Subcutaneous abdominal adipose tissue (tissue), 5 donors: Measurements from ENCODE around the gene UHMK1.
A peak's percentile ranks its signal among the peaks of the same experiment; 100 is the strongest.

Source experiments
- H3K27ac ChIP-seq: one replicate; pipeline ENCODE4 v1.7.0; 2013; ENCODE audit warnings: low read depth, mild to moderate bottlenecking, inconsistent platforms, low read length, moderate library complexity
- H3K27me3 ChIP-seq, 5 donors: one replicate each; pipeline ENCODE4 v1.7.0; 2013; ENCODE audit warnings: low read length in 5 of 5, inconsistent platforms in 1 of 5; ENCODE audit not compliant: control insufficient read depth in 5 of 5, insufficient read depth in 4 of 5
- H3K36me3 ChIP-seq, 5 donors: one replicate each; pipeline ENCODE4 v1.7.0; 2013; ENCODE audit warnings: low read length in 5 of 5; ENCODE audit not compliant: control insufficient read depth in 5 of 5, insufficient read depth in 5 of 5
- H3K4me1 ChIP-seq, 5 donors: one replicate each; pipeline ENCODE4 v1.7.0; 2013; ENCODE audit warnings: low read length in 5 of 5, mild to moderate bottlenecking in 3 of 5, moderate library complexity in 1 of 5; ENCODE audit not compliant: control insufficient read depth in 5 of 5, insufficient read depth in 5 of 5
- H3K4me3 ChIP-seq, 5 donors: one replicate each; pipeline ENCODE4 v1.7.0; 2013; ENCODE audit warnings: low read length in 5 of 5, low read depth in 1 of 5
- H3K9ac ChIP-seq, 5 donors: one replicate each; pipeline ENCODE4 v1.7.0; 2013; ENCODE audit warnings: low read length in 5 of 5, mild to moderate bottlenecking in 4 of 5, moderate library complexity in 3 of 5
- H3K9me3 ChIP-seq, 5 donors: one replicate each; pipeline ENCODE4 v1.7.0; 2013; ENCODE audit warnings: low read length in 5 of 5; ENCODE audit not compliant: control insufficient read depth in 5 of 5
- donor health status: healthy.
- donor health status: healthy.
- donor health status: healthy.
- donor health status: healthy.
- donor health status: healthy.

The UHMK1 gene

DNA sequence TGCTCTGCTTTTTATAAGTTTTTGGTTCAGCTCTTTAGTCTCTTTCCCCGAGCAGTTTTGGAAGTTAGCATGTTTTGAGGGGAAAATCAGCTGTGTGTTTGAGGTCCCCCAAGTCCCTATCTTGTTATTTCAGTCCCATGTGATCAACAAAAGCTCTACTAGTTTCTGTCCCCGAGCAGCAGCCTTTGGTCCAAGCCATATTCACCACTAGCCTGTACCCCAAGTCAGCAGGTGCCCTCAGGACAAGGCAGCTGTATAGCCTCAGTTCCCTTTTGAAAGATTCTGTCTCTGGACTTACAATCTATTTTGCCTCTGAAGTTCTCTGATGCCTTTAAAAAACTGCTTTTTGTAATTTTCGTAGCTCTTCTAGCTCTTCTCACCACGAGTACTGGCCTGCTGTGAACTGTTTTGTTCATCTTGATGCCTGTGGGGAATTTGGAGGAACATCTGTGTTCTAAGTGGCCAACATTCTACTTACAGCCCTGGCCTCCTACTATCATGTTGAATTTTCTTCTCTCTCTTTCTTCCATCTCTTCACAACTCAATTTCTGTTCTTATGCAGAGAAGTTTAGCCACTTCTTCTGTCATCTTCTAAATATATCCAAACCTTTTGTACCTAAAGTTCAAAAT, 80.6 kb downstream of the UHMK1 start:
- Histone ChIP-seq H3K36me3 (peaks cover 23 to 39% (median 34%) of the 10 kb centered on the region in 5 donors), H3K27ac (peak overlapping the region; percentile 24)

DNA sequence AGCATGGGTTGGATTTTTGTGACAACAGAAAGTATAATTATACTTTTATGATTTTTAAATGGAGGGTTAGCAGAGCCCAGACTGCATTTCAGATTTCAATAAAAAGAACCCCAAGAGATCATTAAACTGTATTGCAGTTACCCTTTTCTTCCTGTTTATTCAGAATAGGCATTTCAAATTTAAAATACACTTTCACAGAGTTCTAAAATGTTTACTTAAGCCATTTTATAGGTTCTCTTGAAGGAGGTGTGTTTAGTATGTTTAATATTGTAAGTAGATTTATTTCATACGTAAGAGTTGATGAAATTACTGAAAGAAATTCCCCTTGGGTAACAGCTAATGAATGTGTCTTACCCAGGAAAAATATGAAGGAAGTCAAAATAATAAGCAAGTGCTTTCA, 81.3 kb downstream of the UHMK1 start:
- H3K4me3 ChIP-seq = no peak overlapping the region
- H3K27ac ChIP-seq = peak overlapping the region; percentile 24
- H3K36me3 ChIP-seq = peaks cover 30 to 47% (median 35%) of the 10 kb centered on the region in 5 donors
- H3K4me1 ChIP-seq = peaks cover 1 to 17% (median 10%) of the 10 kb centered on the region in 5 donors
- H3K9ac ChIP-seq = no peak overlapping the region
- H3K27me3 ChIP-seq = no peaks in the 10 kb centered on the region
- no peaks in the 10 kb centered on the region for H3K9me3 ChIP-seq

More for the DNA sequence above, 80.6 kb downstream of the UHMK1 start:
- Histone ChIP-seq H3K27me3 (no peaks in the 10 kb centered on the region), H3K9me3 (no peaks in the 10 kb centered on the region), H3K4me3 (no peak overlapping the region), H3K4me1 (peaks cover 1 to 22% (median 10%) of the 10 kb centered on the region in 5 donors), H3K9ac (peak overlapping the region in 2 of 5 donors; percentile 15 to 25)
